HepG2 (cell line): Measurements from ENCODE around the gene DPP6. TPM values are rescaled to one million over a fixed set of nuclear protein-coding genes. Genes with fewer than 3 reads are reported as not detected.

Experiments
- ATAC-seq: fragments of 200-7000 bp; cut with Tn5 transposase; 3 replicates; pipeline ENCODE4 v1.9.1; 2020; ENCODE audit warnings: mild to moderate bottlenecking, moderate library complexity
- BruUV-seq: library from RNA; stranded (reverse); fragments of 400-500 nt; replicated peaks from 2 replicates; lab custom pipeline; 2021; lab: Mats Ljungman, UMichigan
- CTCF ChIA-PET: fragments of 300-600 bp; formaldehyde crosslinking; extraction: SDS; loops from one replicate; lab custom pipeline; 2021; ENCODE audit warnings: low total read pairs, inconsistent platforms, low intra/inter-chr PET ratio; lab: Yijun Ruan, JAX
- POLR2A ChIA-PET: fragments of 350-600 bp; sonication (Branson Sonifier 250); formaldehyde crosslinking; loops from one replicate; lab custom pipeline; 2020; ENCODE audit warnings: antibody characterized with exemption, inconsistent platforms; lab: Yijun Ruan, JAX
- DNase-seq: peaks from one replicate; pipeline ENCODE4 v3.0.0-alpha.2; 2015; ENCODE audit warnings: low spot score
- FAIRE-seq: peaks from 3 replicates; lab custom pipeline; 2011; peaks lifted over from hg19 to GRCh38; lab: Jason Lieb, UNC
- H2AFZ ChIP-seq: one replicate; pipeline ENCODE4 v1.6.1; 2011; ENCODE audit warnings: low read length, inconsistent platforms
- H3K27ac ChIP-seq: fragments of 300-600 bp; 3 replicates; pipeline ENCODE4 v1.8.0; 2011; ENCODE audit warnings: mixed run types, mild to moderate bottlenecking, mixed read lengths, low read length, inconsistent platforms; ENCODE audit not compliant: insufficient read depth; ENCODE audit errors: extremely low read length
- H3K27me3 ChIP-seq, 2 experiments: fragments of 200-600 bp in 1 of 2; 2 replicates in 1 of 2; 3 replicates in 1 of 2; pipeline versions ENCODE4 v1.6.0 to v1.8.0; 2011; ENCODE audit warnings: low read length in 2 of 2, mild to moderate bottlenecking in 2 of 2, moderate library complexity in 2 of 2, inconsistent platforms in 1 of 2; ENCODE audit not compliant: insufficient read depth in 2 of 2, control insufficient read depth in 1 of 2
- H3K36me3 ChIP-seq, 2 experiments: fragments of 200-600 bp in 1 of 2; replicated peaks in 1 of 2; 2 replicates in 1 of 2; 3 replicates in 1 of 2; pipeline versions ENCODE4 v1.5.1 to v1.8.0; 2011; ENCODE audit warnings: low read length in 2 of 2, inconsistent platforms in 1 of 2; ENCODE audit not compliant: insufficient read depth in 2 of 2, control insufficient read depth in 1 of 2
- H3K4me1 ChIP-seq: 2 replicates; pipeline ENCODE4 v1.5.1; 2012; ENCODE audit warnings: low read length, inconsistent platforms; ENCODE audit not compliant: insufficient read depth
- H3K4me2 ChIP-seq: 2 replicates; pipeline ENCODE4 v1.6.0; 2011; ENCODE audit warnings: low read depth, low read length, inconsistent platforms
- H3K4me3 ChIP-seq, 3 experiments: fragments of 200-600 bp in 1 of 3; sonication (generic), shearing (Covaris generic) in 1 of 3; replicated peaks in 1 of 3; 2 replicates each; pipeline ENCODE4 v1.5.1; 2011 to 2016; ENCODE audit warnings: low read length in 3 of 3, inconsistent platforms in 2 of 3, low read depth in 2 of 3, mild to moderate bottlenecking in 2 of 3, control low read depth in 1 of 3, mixed read lengths in 1 of 3; ENCODE audit not compliant: insufficient read depth in 1 of 3
- H3K79me2 ChIP-seq: one replicate; pipeline ENCODE4 v1.6.1; 2011; ENCODE audit warnings: low read length, inconsistent platforms; ENCODE audit not compliant: insufficient read depth
- H3K9ac ChIP-seq: 2 replicates; pipeline ENCODE4 v1.6.0; 2011; ENCODE audit warnings: mild to moderate bottlenecking, low read depth, low read length, inconsistent platforms; ENCODE audit not compliant: insufficient read depth
- H3K9me3 ChIP-seq: 2 replicates; pipeline ENCODE4 v1.5.1; 2012; ENCODE audit warnings: mild to moderate bottlenecking, low read length
- H4K20me1 ChIP-seq: 2 replicates; pipeline ENCODE4 v1.6.0; 2011; ENCODE audit warnings: inconsistent platforms, mild to moderate bottlenecking, low read length, moderate library complexity; ENCODE audit not compliant: insufficient read depth
- AKAP8 ChIP-seq: sonication (generic); formaldehyde crosslinking; IDR thresholded peaks from 2 replicates; pipeline ENCODE4 v1.5.1; 2020; ENCODE audit warnings: mild to moderate bottlenecking, missing genetic modification reagents
- ATF5 ChIP-seq: sonication (generic); formaldehyde crosslinking; IDR thresholded peaks from 2 replicates; pipeline ENCODE4 v1.4.0; 2020; ENCODE audit warnings: mild to moderate bottlenecking, low read depth, missing genetic modification reagents
- GATAD2A ChIP-seq: IDR thresholded peaks from 2 replicates; pipeline ENCODE4 v1.6.1; 2016
- HMG20B ChIP-seq: conservative IDR thresholded peaks from 2 replicates; pipeline ENCODE4 v1.6.1; 2016; ENCODE audit warnings: missing genetic modification reagents, missing compliant biosample characterization
- KDM5B ChIP-seq: sonication (generic); formaldehyde crosslinking; IDR thresholded peaks from 2 replicates; pipeline ENCODE4 v1.4.0; 2020; ENCODE audit warnings: missing genetic modification reagents, mild to moderate bottlenecking, borderline replicate concordance
- MED13 ChIP-seq: sonication (generic); formaldehyde crosslinking; IDR thresholded peaks from 2 replicates; pipeline ENCODE4 v1.5.0; 2020; ENCODE audit warnings: missing genetic modification reagents
- PREB ChIP-seq: sonication (generic); formaldehyde crosslinking; IDR thresholded peaks from 2 replicates; pipeline ENCODE4 v1.4.0; 2020; ENCODE audit warnings: missing genetic modification reagents
- TBP ChIP-seq: sonication (generic); formaldehyde crosslinking; IDR thresholded peaks from 2 replicates; pipeline ENCODE4 v1.5.0; 2020; ENCODE audit warnings: missing genetic modification reagents
- TFDP2 ChIP-seq: sonication (generic); formaldehyde crosslinking; IDR thresholded peaks from 2 replicates; pipeline ENCODE4 v1.4.0; 2020; ENCODE audit warnings: missing genetic modification reagents
- WGBS: methylation state at CpG from one replicate; pipeline ENCODE4 v1.1.6; 2017; ENCODE audit warnings: low lambda C conversion rate; 5-methylcytosine and 5-hydroxymethylcytosine counted together
- in situ Hi-C: cut with HindIII; loops from 2 replicates; pipeline ENCODE4 v1.10.0; 2017; ENCODE audit warnings: low pct_unique_long_range_greater_than_20kb; ENCODE audit not compliant: extremely low pct_ligation_motif_present
- intact Hi-C: fragments of 100-400 bp; cut with micrococcal nuclease; formaldehyde crosslinking; loops from one replicate; pipeline ENCODE4 v1.10.0; 2022; ENCODE audit not compliant: unreplicated experiment
- polyA plus RNA-seq, 8 experiments: library from polyadenylated mRNA; depleted of rRNA in 3 of 8; stranded (reverse) in 7 of 8; unstranded in 1 of 8; fragments of >200 nt; fragmentation: Illumina TruSeq in 4 of 8; extraction: Trizol in 4 of 8; gene quantifications; 2 replicates each; pipeline versions ENCODE4 v1.2.1 to v1.2.3, GENCODE V29; 2011 to 2016; ENCODE audit warnings: low read depth in 4 of 8, missing spikeins in 1 of 8, mixed read lengths in 1 of 8; ENCODE audit not compliant: insufficient read depth in 1 of 8
- total RNA-seq, 5 experiments: library from RNA; depleted of rRNA; stranded (reverse); fragments of >200 nt; fragmentation: Illumina TruSeq; extraction: Trizol; gene quantifications; 2 replicates each; pipeline ENCODE4 v1.2.3, GENCODE V29; 2016; ENCODE audit warnings: low read depth in 1 of 5

DPP6 gene
- total and polyA plus RNA-seq, 2 of the 13 experiments (the other 11 are each of a cell fraction or from before 2014, with no cell fraction given): not detected

GRCh38 chr7:154463794-154464193 lies 411.6 kb downstream of the DPP6 start:
- 10% methylated on average over 2 of the region's 5 CpGs for WGBS
- no peak overlapping the region for H3K27ac ChIP-seq
- H3K9ac ChIP-seq: no peak overlapping the region
- DNase-seq (no peak), FAIRE-seq (no peak), ATAC-seq (no peak)
- TF ChIP-seq TFDP2 (CRISPR knock-in tag): no peak
- no TSS peak for BruUV-seq
- H3K4me2 ChIP-seq: no peak overlapping the region
- no peaks in the 10 kb centered on the region for H3K4me1 ChIP-seq
- intact Hi-C loops: no loop called here
- H4K20me1 ChIP-seq: no peaks in the 10 kb centered on the region
- no peak overlapping the region for H2AFZ ChIP-seq
- in situ Hi-C loops: no loop called here
- no peak overlapping the region for H3K4me3 ChIP-seq
- peaks cover 25% of the 10 kb centered on the region for H3K9me3 ChIP-seq
- POLR2A ChIA-PET: no interaction called here
- no peaks in the 10 kb centered on the region for H3K36me3 ChIP-seq
- H3K79me2 ChIP-seq: no peaks in the 10 kb centered on the region
- H3K27me3 ChIP-seq: no peaks in the 10 kb centered on the region
- CTCF ChIA-PET: no interaction called here

- H2AFZ ChIP-seq: no peak overlapping the region
- intact Hi-C loops (no loop called here), in situ Hi-C loops (no loop called here)
- no peaks in the 10 kb centered on the region for H3K27me3 ChIP-seq
- ChIA-PET CTCF (no interaction called here), POLR2A (no interaction called here)
- no peak overlapping the region for H3K4me2 ChIP-seq
- H3K27ac ChIP-seq: no peak overlapping the region
- 4% methylated on average over 5 of the region's 5 CpGs for WGBS
- no peak overlapping the region for H3K4me3 ChIP-seq
- DNase-seq (no peak), FAIRE-seq (no peak), ATAC-seq (no peak)
- no peak overlapping the region for H3K9ac ChIP-seq
- no peaks in the 10 kb centered on the region for H4K20me1 ChIP-seq
- no peaks in the 10 kb centered on the region for H3K79me2 ChIP-seq
- TF ChIP-seq GATAD2A (CRISPR knock-in tag): no peak
- no peak for TF ChIP-seq AKAP8 (CRISPR knock-in tag)
- TF ChIP-seq TFDP2 (CRISPR knock-in tag): no peak
- TF ChIP-seq HMG20B (CRISPR knock-in tag): no peak
- no peak for TF ChIP-seq ATF5
- no peak for TF ChIP-seq MED13 (CRISPR knock-in tag)
- no peak for TF ChIP-seq KDM5B (CRISPR knock-in tag)
- TF ChIP-seq PREB (CRISPR knock-in tag): no peak
- no peak for TF ChIP-seq TBP (CRISPR knock-in tag)
- no peaks in the 10 kb centered on the region for H3K4me1 ChIP-seq
- H3K36me3 ChIP-seq: no peaks in the 10 kb centered on the region
- BruUV-seq: no TSS peak
- no peaks in the 10 kb centered on the region for H3K9me3 ChIP-seq
Measured at GRCh38 chr7:154469652-154470051, 417.5 kb downstream of the DPP6 start.
